ENCODE measurements around the gene METRN.

The METRN gene

GRCh38 chr16:669666-670065, 45.3 kb upstream of the METRN start:
- TF ChIP-seq, protein P1, sequence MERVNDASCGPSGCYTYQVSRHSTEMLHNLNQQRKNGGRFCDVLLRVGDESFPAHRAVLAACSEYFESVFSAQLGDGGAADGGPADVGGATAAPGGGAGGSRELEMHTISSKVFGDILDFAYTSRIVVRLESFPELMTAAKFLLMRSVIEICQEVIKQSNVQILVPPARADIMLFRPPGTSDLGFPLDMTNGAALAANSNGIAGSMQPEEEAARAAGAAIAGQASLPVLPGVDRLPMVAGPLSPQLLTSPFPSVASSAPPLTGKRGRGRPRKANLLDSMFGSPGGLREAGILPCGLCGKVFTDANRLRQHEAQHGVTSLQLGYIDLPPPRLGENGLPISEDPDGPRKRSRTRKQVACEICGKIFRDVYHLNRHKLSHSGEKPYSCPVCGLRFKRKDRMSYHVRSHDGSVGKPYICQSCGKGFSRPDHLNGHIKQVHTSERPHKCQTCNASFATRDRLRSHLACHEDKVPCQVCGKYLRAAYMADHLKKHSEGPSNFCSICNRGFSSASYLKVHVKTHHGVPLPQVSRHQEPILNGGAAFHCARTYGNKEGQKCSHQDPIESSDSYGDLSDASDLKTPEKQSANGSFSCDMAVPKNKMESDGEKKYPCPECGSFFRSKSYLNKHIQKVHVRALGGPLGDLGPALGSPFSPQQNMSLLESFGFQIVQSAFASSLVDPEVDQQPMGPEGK (tag by site-specific recombination; IDR thresholded peaks at IDR 0.05), result peak; percentile 21; the same call in 1 of the 2 replicates
- TF ChIP-seq, protein P2, sequence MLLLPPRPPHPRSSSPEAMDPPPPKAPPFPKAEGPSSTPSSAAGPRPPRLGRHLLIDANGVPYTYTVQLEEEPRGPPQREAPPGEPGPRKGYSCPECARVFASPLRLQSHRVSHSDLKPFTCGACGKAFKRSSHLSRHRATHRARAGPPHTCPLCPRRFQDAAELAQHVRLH (tag by site-specific recombination; IDR thresholded peaks at IDR 0.05), result no peak
- TF ChIP-seq GLIS2 (tag by site-specific recombination; IDR thresholded peaks at IDR 0.05), result 0 out of 2 replicates have a peak, but pooled peaks have one; percentile 34
- no peak for TF ChIP-seq ZBTB17 (tag by site-specific recombination; IDR thresholded peaks at IDR 0.05)
- no peak for TF ChIP-seq ZNF521 (tag by site-specific recombination; IDR thresholded peaks at IDR 0.05)
- TF ChIP-seq BCL11A (tag by site-specific recombination; IDR thresholded peaks at IDR 0.05; ENCODE audit: low read depth), result no peak
- TF ChIP-seq ZNF560 (tag by site-specific recombination; IDR thresholded peaks at IDR 0.05; ENCODE audit: borderline replicate concordance), result no peak
- no peak for TF ChIP-seq ZNF112 (tag by site-specific recombination; IDR thresholded peaks at IDR 0.05)
- no peak for TF ChIP-seq ZNF404 (tag by site-specific recombination; IDR thresholded peaks at IDR 0.05)
- TF ChIP-seq MEIS1 (CRISPR knock-in tag; IDR thresholded peaks at IDR 0.05; ENCODE audit: borderline replicate concordance), result no peak
- TF ChIP-seq ZSCAN16 (tag by site-specific recombination; IDR thresholded peaks at IDR 0.05), result no peak
- POLR2A ChIA-PET, result interaction anchor here (1.0 to 6.7 kb wide), 2 partner anchors 11 to 20 kb away, joined by 3 to 57 read pairs; partner anchors contain the start of genes STUB1 and WDR24
- Histone ChIP-seq H3K27ac (ENCODE audit: extremely low read depth, low read depth, low read length) (no peak overlapping the region), H3K4me1 (ENCODE audit: control insufficient read depth, insufficient read depth, low read length) (no peaks in the 10 kb centered on the region), H3K4me3 (ENCODE audit: low read depth, low read length) (no peak overlapping the region), H3K9me3 (ENCODE audit: control insufficient read depth, insufficient read depth, low read depth, low read length) (no peaks in the 10 kb centered on the region), H3K36me3 (ENCODE audit: control insufficient read depth in 2 of 2, insufficient read depth in 1 of 2, low read length in 2 of 2) (peaks cover 0 to 70% of the 10 kb centered on the region in 2 experiments; a peak in 1 of 3 replicates)
- CTCF ChIA-PET, result no interaction called here

GRCh38 chr16:670485-671352, 44.2 kb upstream of the METRN start:
- Histone ChIP-seq H3K9me3 (ENCODE audit: control insufficient read depth, insufficient read depth, low read depth, low read length) (no peaks in the 10 kb centered on the region), H3K4me3 (ENCODE audit: low read depth, low read length) (no peak overlapping the region), H3K27ac (ENCODE audit: extremely low read depth, low read depth, low read length) (no peak overlapping the region), H3K36me3 (ENCODE audit: control insufficient read depth in 2 of 2, insufficient read depth in 1 of 2, low read length in 2 of 2) (peaks cover 0 to 70% of the 10 kb centered on the region in 2 experiments; a peak in 1 of 3 replicates), H3K4me1 (ENCODE audit: control insufficient read depth, insufficient read depth, low read length) (no peaks in the 10 kb centered on the region)
- ChIA-PET POLR2A (interaction anchor here (1.0 to 6.7 kb wide), 3 partner anchors 10 to 19 kb away, joined by 3 to 57 read pairs (median 6); partner anchors contain the start of genes JMJD8, STUB1 and WDR24), CTCF (interaction anchor here (0.6 to 0.9 kb wide), 2 partner anchors 16 to 564 kb away, joined by 3 read pairs; no protein-coding TSS in a partner anchor)
- TF ChIP-seq ZNF510 (tag by site-specific recombination; IDR thresholded peaks at IDR 0.05; ENCODE audit: insufficient replicate concordance) (no peak), ZNF670 (tag by site-specific recombination; IDR thresholded peaks at IDR 0.05; ENCODE audit: low read depth) (no peak), ZNF132 (tag by site-specific recombination; IDR thresholded peaks at IDR 0.05; ENCODE audit: borderline replicate concordance) (no peak), ZSCAN23 (tag by site-specific recombination; IDR thresholded peaks at IDR 0.05) (no peak), ZNF335 (tag by site-specific recombination; conservative IDR thresholded peaks at IDR 0.05) (no peak), ZNF239 (tag by site-specific recombination; IDR thresholded peaks at IDR 0.05) (no peak), PRDM4 (tag by site-specific recombination; IDR thresholded peaks at IDR 0.05) (no peak)
- TF ChIP-seq, protein P3, sequence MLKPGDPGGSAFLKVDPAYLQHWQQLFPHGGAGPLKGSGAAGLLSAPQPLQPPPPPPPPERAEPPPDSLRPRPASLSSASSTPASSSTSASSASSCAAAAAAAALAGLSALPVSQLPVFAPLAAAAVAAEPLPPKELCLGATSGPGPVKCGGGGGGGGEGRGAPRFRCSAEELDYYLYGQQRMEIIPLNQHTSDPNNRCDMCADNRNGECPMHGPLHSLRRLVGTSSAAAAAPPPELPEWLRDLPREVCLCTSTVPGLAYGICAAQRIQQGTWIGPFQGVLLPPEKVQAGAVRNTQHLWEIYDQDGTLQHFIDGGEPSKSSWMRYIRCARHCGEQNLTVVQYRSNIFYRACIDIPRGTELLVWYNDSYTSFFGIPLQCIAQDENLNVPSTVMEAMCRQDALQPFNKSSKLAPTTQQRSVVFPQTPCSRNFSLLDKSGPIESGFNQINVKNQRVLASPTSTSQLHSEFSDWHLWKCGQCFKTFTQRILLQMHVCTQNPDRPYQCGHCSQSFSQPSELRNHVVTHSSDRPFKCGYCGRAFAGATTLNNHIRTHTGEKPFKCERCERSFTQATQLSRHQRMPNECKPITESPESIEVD (tag by site-specific recombination; IDR thresholded peaks at IDR 0.05), result no peak

Measured in HEK293 (cell line).